GM12892 (cell line): ENCODE measurements around the gene ZNHIT3.

Experiments
- POLR2A ChIP-seq: IDR thresholded peaks from 2 replicates; pipeline ENCODE4 v1.6.1; 2011; ENCODE audit warnings: low read depth, low read length, control low read depth
- POLR2AphosphoS5 ChIP-seq: IDR thresholded peaks from 2 replicates; pipeline ENCODE4 v1.6.1; 2011; ENCODE audit warnings: low read depth, low read length, control low read depth
- TAF1 ChIP-seq: IDR thresholded peaks from 2 replicates; pipeline ENCODE4 v1.6.1; 2011; ENCODE audit warnings: low read depth, mild to moderate bottlenecking, control low read depth, low read length, borderline replicate concordance

GRCh38 chr17:36544044-36544306 lies 57.5 kb downstream of the ZNHIT3 start:
- no peak for TF ChIP-seq POLR2AphosphoS5
- TF ChIP-seq POLR2A: no peak
- 0 out of 2 replicates have a peak, but pooled peaks have one; percentile 6 for TF ChIP-seq TAF1
